ENCODE data around the gene BRMS1L. TPM values are rescaled to one million over a fixed set of nuclear protein-coding genes. Genes with fewer than 3 reads are reported as not detected.

BRMS1L gene
- total RNA-seq, 1 experiment from 2014 or later: 11.4 TPM

GRCh38 chr14:35909665-35910064, 83.5 kb downstream of the BRMS1L start:
- ChIA-PET POLR2A (no interaction called here), CTCF (no interaction called here)
- no peaks in the 10 kb centered on the region for H3K4me1 Mint-ChIP-seq (ENCODE audit: low read depth, unreplicated experiment)
- H3K9me3 Mint-ChIP-seq (ENCODE audit: unreplicated experiment): no peaks in the 10 kb centered on the region
- DNase-seq: no peak
- H3K4me3 ChIP-seq (ENCODE audit: low read depth, low read length): no peak overlapping the region
- H3K27ac Mint-ChIP-seq (ENCODE audit: unreplicated experiment): no peak overlapping the region
- no peaks in the 10 kb centered on the region for H3K9me3 ChIP-seq
- no peak for TF ChIP-seq CTCF (IDR thresholded peaks at IDR 0.05; ENCODE audit: insufficient read depth in 1 of 2, low read depth in 1 of 2, low read length in 1 of 2, severe bottlenecking in 1 of 2, unreplicated experiment in 1 of 2)
- H3K36me3 Mint-ChIP-seq (ENCODE audit: insufficient read depth, unreplicated experiment): no peaks in the 10 kb centered on the region
- no peaks in the 10 kb centered on the region for H3K36me3 ChIP-seq (ENCODE audit: control insufficient read depth, insufficient read depth, low read length)
- no peaks in the 10 kb centered on the region for H3K27me3 ChIP-seq (replicated peaks; ENCODE audit: control insufficient read depth, insufficient read depth, low read length)
- intact Hi-C loops (cut with micrococcal nuclease; ENCODE audit: unreplicated experiment): no loop called here
- H3K4me1 ChIP-seq: no peaks in the 10 kb centered on the region
- H3K4me3 Mint-ChIP-seq (ENCODE audit: unreplicated experiment): no peak overlapping the region
- peaks cover 11% of the 10 kb centered on the region for H3K27me3 Mint-ChIP-seq (ENCODE audit: insufficient read depth, unreplicated experiment)
- no TSS peak for BruUV-seq (replicated peaks)

- peaks cover 11% of the 10 kb centered on the region for H3K27me3 Mint-ChIP-seq (ENCODE audit: insufficient read depth, unreplicated experiment)
- TF ChIP-seq CTCF (IDR thresholded peaks at IDR 0.05; ENCODE audit: insufficient read depth in 1 of 2, low read depth in 1 of 2, low read length in 1 of 2, severe bottlenecking in 1 of 2, unreplicated experiment in 1 of 2): no peak
Observed at GRCh38 chr14:35910191-35910590, 84.1 kb downstream of the BRMS1L start.

GRCh38 chr14:35911097-35911496, 85.0 kb downstream of the BRMS1L start:
- Histone ChIP-seq H3K4me1 (no peaks in the 10 kb centered on the region), H3K27me3 (replicated peaks; ENCODE audit: control insufficient read depth, insufficient read depth, low read length) (no peaks in the 10 kb centered on the region), H3K9me3 (no peaks in the 10 kb centered on the region), H3K4me3 (ENCODE audit: low read depth, low read length) (no peak overlapping the region), H3K36me3 (ENCODE audit: control insufficient read depth, insufficient read depth, low read length) (no peaks in the 10 kb centered on the region)
- Mint-ChIP-seq H3K4me3 (ENCODE audit: unreplicated experiment) (no peak overlapping the region), H3K36me3 (ENCODE audit: insufficient read depth, unreplicated experiment) (no peaks in the 10 kb centered on the region), H3K9me3 (ENCODE audit: unreplicated experiment) (no peaks in the 10 kb centered on the region), H3K27ac (ENCODE audit: unreplicated experiment) (no peak overlapping the region), H3K27me3 (ENCODE audit: insufficient read depth, unreplicated experiment) (peaks cover 11% of the 10 kb centered on the region), H3K4me1 (ENCODE audit: low read depth, unreplicated experiment) (no peaks in the 10 kb centered on the region)
- POLR2A ChIA-PET: no interaction called here
- DNase-seq: no peak
- TF ChIP-seq CTCF (IDR thresholded peaks at IDR 0.05; ENCODE audit: insufficient read depth in 1 of 2, low read depth in 1 of 2, low read length in 1 of 2, severe bottlenecking in 1 of 2, unreplicated experiment in 1 of 2): no peak
- CTCF ChIA-PET: no interaction called here
- no TSS peak for BruUV-seq (replicated peaks)
- intact Hi-C loops (cut with micrococcal nuclease; ENCODE audit: unreplicated experiment): no loop called here

More at GRCh38 chr14:35910191-35910590, 84.1 kb downstream of the BRMS1L start:
- Histone ChIP-seq H3K36me3 (ENCODE audit: control insufficient read depth, insufficient read depth, low read length) (no peaks in the 10 kb centered on the region), H3K9me3 (no peaks in the 10 kb centered on the region), H3K4me1 (no peaks in the 10 kb centered on the region), H3K4me3 (ENCODE audit: low read depth, low read length) (no peak overlapping the region), H3K27me3 (replicated peaks; ENCODE audit: control insufficient read depth, insufficient read depth, low read length) (no peaks in the 10 kb centered on the region)
- no TSS peak for BruUV-seq (replicated peaks)
- ChIA-PET POLR2A (no interaction called here), CTCF (no interaction called here)
- H3K4me3 Mint-ChIP-seq (ENCODE audit: unreplicated experiment): no peak overlapping the region
- H3K9me3 Mint-ChIP-seq (ENCODE audit: unreplicated experiment): no peaks in the 10 kb centered on the region
- intact Hi-C loops (cut with micrococcal nuclease; ENCODE audit: unreplicated experiment): no loop called here
- no peaks in the 10 kb centered on the region for H3K36me3 Mint-ChIP-seq (ENCODE audit: insufficient read depth, unreplicated experiment)
- DNase-seq: no peak
- no peaks in the 10 kb centered on the region for H3K4me1 Mint-ChIP-seq (ENCODE audit: low read depth, unreplicated experiment)
- no peak overlapping the region for H3K27ac Mint-ChIP-seq (ENCODE audit: unreplicated experiment)
